Measurements from ENCODE around the gene VTN. TPM values are rescaled to one million over a fixed set of nuclear protein-coding genes. Genes with fewer than 3 reads are reported as not detected.

The VTN gene
- total RNA-seq, 1 experiment from 2014 or later = not detected

GRCh38 chr17:28395426-28395825, 25.3 kb upstream of the VTN start:
- CTCF ChIA-PET = no interaction called here
- Mint-ChIP-seq H3K27me3 (ENCODE audit: unreplicated experiment) (no peaks in the 10 kb centered on the region), H3K27ac (ENCODE audit: unreplicated experiment) (no peak overlapping the region), H3K9me3 (ENCODE audit: low read depth, unreplicated experiment) (no peaks in the 10 kb centered on the region), H3K36me3 (ENCODE audit: insufficient read depth, unreplicated experiment) (peaks cover 8% of the 10 kb centered on the region), H3K4me1 (ENCODE audit: low read depth, unreplicated experiment) (no peaks in the 10 kb centered on the region), H3K4me3 (ENCODE audit: low read depth, unreplicated experiment) (no peak overlapping the region)
- TF ChIP-seq, protein P1, sequence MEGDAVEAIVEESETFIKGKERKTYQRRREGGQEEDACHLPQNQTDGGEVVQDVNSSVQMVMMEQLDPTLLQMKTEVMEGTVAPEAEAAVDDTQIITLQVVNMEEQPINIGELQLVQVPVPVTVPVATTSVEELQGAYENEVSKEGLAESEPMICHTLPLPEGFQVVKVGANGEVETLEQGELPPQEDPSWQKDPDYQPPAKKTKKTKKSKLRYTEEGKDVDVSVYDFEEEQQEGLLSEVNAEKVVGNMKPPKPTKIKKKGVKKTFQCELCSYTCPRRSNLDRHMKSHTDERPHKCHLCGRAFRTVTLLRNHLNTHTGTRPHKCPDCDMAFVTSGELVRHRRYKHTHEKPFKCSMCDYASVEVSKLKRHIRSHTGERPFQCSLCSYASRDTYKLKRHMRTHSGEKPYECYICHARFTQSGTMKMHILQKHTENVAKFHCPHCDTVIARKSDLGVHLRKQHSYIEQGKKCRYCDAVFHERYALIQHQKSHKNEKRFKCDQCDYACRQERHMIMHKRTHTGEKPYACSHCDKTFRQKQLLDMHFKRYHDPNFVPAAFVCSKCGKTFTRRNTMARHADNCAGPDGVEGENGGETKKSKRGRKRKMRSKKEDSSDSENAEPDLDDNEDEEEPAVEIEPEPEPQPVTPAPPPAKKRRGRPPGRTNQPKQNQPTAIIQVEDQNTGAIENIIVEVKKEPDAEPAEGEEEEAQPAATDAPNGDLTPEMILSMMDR (IDR thresholded peaks at IDR 0.05; ENCODE audit: unreplicated experiment) = no peak
- intact Hi-C loops (cut with micrococcal nuclease; ENCODE audit: unreplicated experiment) = no loop called here
- BruUV-seq (replicated peaks) = no TSS peak
- DNase-seq = no peak

GRCh38 chr17:28394337-28395116, 24.4 kb upstream of the VTN start:
- Mint-ChIP-seq H3K27me3 (ENCODE audit: unreplicated experiment) (no peaks in the 10 kb centered on the region), H3K27ac (ENCODE audit: unreplicated experiment) (no peak overlapping the region), H3K4me1 (ENCODE audit: low read depth, unreplicated experiment) (no peaks in the 10 kb centered on the region), H3K9me3 (ENCODE audit: low read depth, unreplicated experiment) (no peaks in the 10 kb centered on the region), H3K36me3 (ENCODE audit: insufficient read depth, unreplicated experiment) (peaks cover 8% of the 10 kb centered on the region), H3K4me3 (ENCODE audit: low read depth, unreplicated experiment) (no peak overlapping the region)
- CTCF ChIA-PET = interaction anchor here (1.0 kb wide), 1 partner anchor 22 kb away, joined by 3 read pairs; no protein-coding TSS in a partner anchor
- intact Hi-C loops (cut with micrococcal nuclease; ENCODE audit: unreplicated experiment) = no loop called here
- BruUV-seq (replicated peaks) = no TSS peak
- TF ChIP-seq, protein P1 (IDR thresholded peaks at IDR 0.05; ENCODE audit: unreplicated experiment) = no peak
- DNase-seq = no peak

GRCh38 chr17:28392491-28392890, 22.4 kb upstream of the VTN start:
- H3K36me3 Mint-ChIP-seq (ENCODE audit: insufficient read depth, unreplicated experiment) = peaks cover 3% of the 10 kb centered on the region
- intact Hi-C loops (cut with micrococcal nuclease; ENCODE audit: unreplicated experiment) = no loop called here
- no peaks in the 10 kb centered on the region for H3K27me3 Mint-ChIP-seq (ENCODE audit: unreplicated experiment)
- CTCF ChIA-PET = no interaction called here
- no peak for DNase-seq
- no peak overlapping the region for H3K4me3 Mint-ChIP-seq (ENCODE audit: low read depth, unreplicated experiment)
- no TSS peak for BruUV-seq (replicated peaks)
- no peak overlapping the region for H3K27ac Mint-ChIP-seq (ENCODE audit: unreplicated experiment)
- TF ChIP-seq, protein P1 (IDR thresholded peaks at IDR 0.05; ENCODE audit: unreplicated experiment) = no peak
- H3K9me3 Mint-ChIP-seq (ENCODE audit: low read depth, unreplicated experiment) = no peaks in the 10 kb centered on the region
- H3K4me1 Mint-ChIP-seq (ENCODE audit: low read depth, unreplicated experiment) = no peaks in the 10 kb centered on the region

DNA sequence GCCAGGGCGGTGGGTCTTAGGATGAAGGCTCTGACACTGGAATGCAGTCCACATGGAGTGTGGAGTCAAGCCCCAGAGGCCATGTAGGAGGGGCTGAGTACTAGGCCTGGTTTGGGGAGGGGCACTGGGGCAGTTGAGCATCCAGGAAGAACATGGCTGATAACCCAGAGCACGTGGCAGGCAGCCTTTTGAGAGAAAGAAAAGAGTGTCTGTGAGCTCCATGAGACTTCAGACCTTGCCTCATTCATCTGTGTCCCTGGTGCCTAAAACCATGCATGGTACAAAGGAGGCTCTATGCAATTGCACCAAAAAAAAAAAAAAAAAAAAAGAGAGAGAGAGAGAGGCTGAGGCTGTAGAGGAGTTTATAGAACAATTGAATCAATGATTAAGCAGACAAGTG, 21.3 kb upstream of the VTN start:
- no peaks in the 10 kb centered on the region for H3K36me3 Mint-ChIP-seq (ENCODE audit: insufficient read depth, unreplicated experiment)
- BruUV-seq (replicated peaks) = no TSS peak
- intact Hi-C loops (cut with micrococcal nuclease; ENCODE audit: unreplicated experiment) = no loop called here
- CTCF ChIA-PET = interaction anchor here (0.7 kb wide), 1 partner anchor 9 kb away, joined by 11 read pairs; no protein-coding TSS in a partner anchor
- H3K27me3 Mint-ChIP-seq (ENCODE audit: unreplicated experiment) = no peaks in the 10 kb centered on the region
- H3K4me1 Mint-ChIP-seq (ENCODE audit: low read depth, unreplicated experiment) = no peaks in the 10 kb centered on the region
- H3K27ac Mint-ChIP-seq (ENCODE audit: unreplicated experiment) = no peak overlapping the region
- no peak for DNase-seq
- H3K4me3 Mint-ChIP-seq (ENCODE audit: low read depth, unreplicated experiment) = no peak overlapping the region
- TF ChIP-seq, protein P1 (IDR thresholded peaks at IDR 0.05; ENCODE audit: unreplicated experiment) = no peak
- H3K9me3 Mint-ChIP-seq (ENCODE audit: low read depth, unreplicated experiment) = no peaks in the 10 kb centered on the region

Data from Calu3 (cell line).